WTC11 (cell line): Measurements from ENCODE around the gene RPTOR. TPM values are rescaled to one million over a fixed set of nuclear protein-coding genes. Genes with fewer than 3 reads are reported as not detected.

Experiments used
- ATAC-seq: fragments of 200-7000 bp; cut with Tn5 transposase; 2 replicates; pipeline ENCODE4 v1.10.0; 2021; ENCODE audit warnings: mild to moderate bottlenecking, moderate library complexity
- CTCF ChIA-PET: fragments of 300-600 bp; sonication (Branson Sonifier 250); formaldehyde crosslinking; loops from one replicate; lab custom pipeline; 2021; ENCODE audit warnings: antibody characterized with exemption; lab: Charles Lee
- POLR2A ChIA-PET: fragments of 350-600 bp; sonication (Branson Sonifier 250); formaldehyde crosslinking; loops from one replicate; lab custom pipeline; 2021; ENCODE audit warnings: antibody characterized with exemption; lab: Charles Lee
- DNase-seq: peaks from one replicate; pipeline ENCODE4 v3.0.0; 2021; ENCODE audit warnings: low spot score
- H3K27ac Mint-ChIP-seq: 2 replicates; pipeline ENCODE4 v1.8.0; 2021; ENCODE audit warnings: mixed read lengths
- H3K27me3 Mint-ChIP-seq: 2 replicates; pipeline ENCODE4 v1.8.0; 2021; ENCODE audit warnings: low read depth, mild to moderate bottlenecking, moderate library complexity, mixed read lengths
- H3K36me3 Mint-ChIP-seq: 2 replicates; pipeline ENCODE4 v1.8.0; 2021; ENCODE audit warnings: mixed read lengths
- H3K4me1 Mint-ChIP-seq: 2 replicates; pipeline ENCODE4 v1.8.0; 2022; ENCODE audit warnings: mixed read lengths
- H3K4me3 Mint-ChIP-seq: 2 replicates; pipeline ENCODE4 v1.8.0; 2021; ENCODE audit warnings: mild to moderate bottlenecking, moderate library complexity, mixed read lengths
- H3K9me3 Mint-ChIP-seq: 2 replicates; pipeline ENCODE4 v1.8.0; 2021; ENCODE audit warnings: mixed read lengths
- AFF4 ChIP-seq: sonication (generic); formaldehyde crosslinking; IDR thresholded peaks from 2 replicates; pipeline ENCODE4 v1.8.1; 2023; ENCODE audit warnings: mild to moderate bottlenecking, missing genetic modification reagents, borderline replicate concordance
- ARID4B ChIP-seq: sonication (generic); formaldehyde crosslinking; IDR thresholded peaks from 2 replicates; pipeline ENCODE4 v1.8.0; 2023; ENCODE audit warnings: missing genetic modification reagents, mild to moderate bottlenecking, borderline replicate concordance
- E2F4 ChIP-seq: sonication (generic); formaldehyde crosslinking; IDR thresholded peaks from 2 replicates; pipeline ENCODE4 v1.8.1; 2022; ENCODE audit warnings: low read depth, mild to moderate bottlenecking, moderate library complexity, missing genetic modification reagents, borderline replicate concordance
- E2F5 ChIP-seq: sonication (generic); formaldehyde crosslinking; IDR thresholded peaks from 2 replicates; pipeline ENCODE4 v1.8.1; 2022; ENCODE audit warnings: mild to moderate bottlenecking, moderate library complexity, missing genetic modification reagents
- EMX1 ChIP-seq: fragments of 250-450 bp; sonication (Bioruptor Pico); IDR thresholded peaks from 2 replicates; pipeline ENCODE4 v1.8.0; 2021; ENCODE audit warnings: mild to moderate bottlenecking
- GABPB1 ChIP-seq: sonication (generic); formaldehyde crosslinking; IDR thresholded peaks from 2 replicates; pipeline ENCODE4 v1.8.1; 2023; ENCODE audit warnings: mild to moderate bottlenecking, missing genetic modification reagents
- MXD4 ChIP-seq: fragments of 250-450 bp; sonication (Bioruptor Pico); IDR thresholded peaks from 2 replicates; pipeline ENCODE4 v1.8.0; 2021; ENCODE audit warnings: mild to moderate bottlenecking, moderate library complexity, borderline replicate concordance
- NFYB ChIP-seq: sonication (generic); formaldehyde crosslinking; conservative IDR thresholded peaks from 2 replicates; pipeline ENCODE4 v1.8.0; 2022; ENCODE audit warnings: low read depth, missing genetic modification reagents
- TCF7 ChIP-seq: sonication (generic); formaldehyde crosslinking; IDR thresholded peaks from 2 replicates; pipeline ENCODE4 v1.8.0; 2022; ENCODE audit warnings: mild to moderate bottlenecking, low read depth, missing genetic modification reagents, moderate library complexity
- TEAD4 ChIP-seq: sonication (generic); formaldehyde crosslinking; IDR thresholded peaks from 2 replicates; pipeline ENCODE4 v1.8.0; 2022; ENCODE audit warnings: mild to moderate bottlenecking, missing genetic modification reagents
- ZBTB21 ChIP-seq: sonication (generic); formaldehyde crosslinking; IDR thresholded peaks from 2 replicates; pipeline ENCODE4 v1.8.1; 2023; ENCODE audit warnings: mild to moderate bottlenecking, missing genetic modification reagents, borderline replicate concordance
- ZNF512 ChIP-seq: sonication (generic); formaldehyde crosslinking; IDR thresholded peaks from 2 replicates; pipeline ENCODE4 v1.8.1; 2022; ENCODE audit warnings: missing genetic modification reagents, borderline replicate concordance
- ZNF532 ChIP-seq: fragments of 250-450 bp; sonication (Bioruptor Pico); IDR thresholded peaks from 2 replicates; pipeline ENCODE4 v1.9.0; 2021; ENCODE audit warnings: mild to moderate bottlenecking, borderline replicate concordance
- total RNA-seq: library from RNA; stranded (reverse); gene quantifications from 3 replicates; pipeline ENCODE4 v1.2.3, GENCODE V29; 2021

The RPTOR gene
- total RNA-seq, 1 experiment from 2014 or later: 41.0 TPM

- TF ChIP-seq ZNF512: no peak
- no peak for TF ChIP-seq ZBTB21 (CRISPR knock-in tag)
- TF ChIP-seq AFF4 (CRISPR knock-in tag): no peak
- no peak for TF ChIP-seq GABPB1 (CRISPR knock-in tag)
These were observed 25.4 kb upstream of the RPTOR start (continued) for GRCh38 chr17:80519091-80519781.

- Mint-ChIP-seq H3K9me3 (no peaks in the 10 kb centered on the region), H3K27me3 (no peaks in the 10 kb centered on the region; the same call in 1 of the 2 replicates), H3K36me3 (no peaks in the 10 kb centered on the region), H3K4me3 (no peak overlapping the region), H3K4me1 (peaks cover 8% of the 10 kb centered on the region), H3K27ac (peak overlapping the region; percentile 60)
- ATAC-seq: no peak
- no peak for DNase-seq
- POLR2A ChIA-PET: no interaction called here
- TF ChIP-seq E2F4: no peak
- TF ChIP-seq TCF7: no peak
- no peak for TF ChIP-seq MXD4 (CRISPR knock-in tag)
- no peak for TF ChIP-seq ZNF532 (CRISPR knock-in tag)
- no peak for TF ChIP-seq TEAD4 (CRISPR knock-in tag)
- TF ChIP-seq E2F5 (CRISPR knock-in tag): no peak
- no peak for TF ChIP-seq NFYB (CRISPR knock-in tag)
- no peak for TF ChIP-seq ARID4B (CRISPR knock-in tag)
- no peak for TF ChIP-seq EMX1 (CRISPR knock-in tag)
- TF ChIP-seq GABPB1 (CRISPR knock-in tag): no peak
- CTCF ChIA-PET: interaction anchor here (1.2 to 1.6 kb wide), 3 partner anchors 9 to 129 kb away, joined by 3 to 5 read pairs (median 4); no protein-coding TSS in a partner anchor
These were observed 23.7 kb upstream of the RPTOR start for GRCh38 chr17:80520810-80521455.
